GM23338 (cell line): ENCODE measurements around the gene NUDT2. TPM values are rescaled to one million over a fixed set of nuclear protein-coding genes. Genes with fewer than 3 reads are reported as not detected.

ENCODE experiments used
- ATAC-seq: fragments of 200-7000 bp; cut with Tn5 transposase; 3 replicates; pipeline ENCODE4 v1.9.1; 2020
- DNase-seq: peaks from one replicate; pipeline ENCODE4 v3.0.0-alpha.2; 2015; ENCODE audit warnings: low spot score
- H2AFZ ChIP-seq: fragments of 200-600 bp; sonication (generic); 2 replicates; pipeline ENCODE4 v1.8.0; 2016; ENCODE audit warnings: antibody characterized with exemption, mild to moderate bottlenecking, moderate library complexity
- H3F3A ChIP-seq: fragments of 200-600 bp; sonication (generic); replicated peaks from 2 replicates; pipeline ENCODE4 v1.8.0; 2017; ENCODE audit warnings: antibody characterized with exemption, mixed run types, low read depth
- H3K27ac ChIP-seq: fragments of 200-600 bp; sonication (generic); 2 replicates; pipeline ENCODE4 v1.6.1; 2016; ENCODE audit warnings: low read depth
- H3K27me3 ChIP-seq: fragments of 200-600 bp; sonication (generic); 2 replicates; pipeline ENCODE4 v1.8.0; 2016; ENCODE audit warnings: mild to moderate bottlenecking, mixed run types, moderate library complexity; ENCODE audit not compliant: insufficient read depth
- H3K36me3 ChIP-seq: fragments of 200-600 bp; sonication (generic); 2 replicates; pipeline ENCODE4 v1.8.0; 2016; ENCODE audit warnings: mild to moderate bottlenecking; ENCODE audit not compliant: insufficient read depth
- H3K4me1 ChIP-seq: fragments of 200-600 bp; sonication (generic); 2 replicates; pipeline ENCODE4 v1.8.0; 2016; ENCODE audit warnings: mild to moderate bottlenecking, moderate library complexity; ENCODE audit not compliant: insufficient read depth
- H3K4me2 ChIP-seq: fragments of 200-600 bp; sonication (generic); 2 replicates; pipeline ENCODE4 v1.7.1; 2017; ENCODE audit warnings: mixed run types
- H3K4me3 ChIP-seq: fragments of 200-600 bp; sonication (generic); 2 replicates; pipeline ENCODE4 v1.6.1; 2016; ENCODE audit warnings: mixed run types
- H3K79me2 ChIP-seq: fragments of 200-600 bp; sonication (generic); replicated peaks from 2 replicates; pipeline ENCODE4 v1.8.0; 2017; ENCODE audit warnings: mild to moderate bottlenecking; ENCODE audit not compliant: insufficient read depth
- H3K9me2 ChIP-seq: fragments of 200-600 bp; sonication (generic); 2 replicates; pipeline ENCODE4 v1.8.0; 2017; ENCODE audit not compliant: insufficient read depth
- H4K20me1 ChIP-seq: fragments of 200-600 bp; sonication (generic); replicated peaks from 2 replicates; pipeline ENCODE4 v1.8.0; 2017; ENCODE audit warnings: mild to moderate bottlenecking; ENCODE audit not compliant: insufficient read depth
- H3K27ac Mint-ChIP-seq: 2 replicates; pipeline ENCODE4 v1.8.0; 2020; ENCODE audit warnings: inconsistent platforms, mild to moderate bottlenecking, moderate library complexity, mixed read lengths
- H3K27me3 Mint-ChIP-seq: 3 replicates; pipeline ENCODE4 v1.8.0; 2022; ENCODE audit warnings: low read depth, mild to moderate bottlenecking, moderate library complexity, mixed read lengths, inconsistent platforms; ENCODE audit not compliant: insufficient read depth, poor library complexity
- H3K36me3 Mint-ChIP-seq: 3 replicates; pipeline ENCODE4 v1.8.0; 2021; ENCODE audit warnings: low read depth, mild to moderate bottlenecking, inconsistent platforms, moderate library complexity, mixed read lengths
- H3K4me1 Mint-ChIP-seq: 3 replicates; pipeline ENCODE4 v1.8.0; 2020; ENCODE audit warnings: mild to moderate bottlenecking, inconsistent platforms, mixed read lengths
- H3K4me3 Mint-ChIP-seq: 3 replicates; pipeline ENCODE4 v1.8.0; 2021; ENCODE audit warnings: moderate library complexity, mild to moderate bottlenecking, inconsistent platforms, mixed read lengths
- H3K9me3 Mint-ChIP-seq: 3 replicates; pipeline ENCODE4 v1.8.0; 2020; ENCODE audit warnings: moderate library complexity, mild to moderate bottlenecking, inconsistent platforms, mixed read lengths
- EZH2 ChIP-seq: fragments of 200-600 bp; sonication (generic); IDR thresholded peaks from one replicate; pipeline ENCODE4 v1.8.0; 2017; ENCODE audit warnings: antibody characterized with exemption, mild to moderate bottlenecking, low read depth; ENCODE audit not compliant: unreplicated experiment
- EZH2phosphoT487 ChIP-seq: fragments of 200-600 bp; sonication (generic); IDR thresholded peaks from one replicate; pipeline ENCODE4 v1.8.1; 2018; ENCODE audit warnings: antibody characterized with exemption; ENCODE audit not compliant: unreplicated experiment
- NANOG ChIP-seq: IDR thresholded peaks from 2 replicates; pipeline ENCODE4 v1.6.1; 2016; ENCODE audit warnings: antibody characterized with exemption, borderline replicate concordance
- polyA plus RNA-seq: library from polyadenylated mRNA; unstranded; fragments of >200 nt; fragmentation: Nextera tagmentation; extraction: Ambion mirVana; gene quantifications from 2 replicates; pipeline ENCODE4 v1.2.1, GENCODE V29; 2016
- total RNA-seq: library from RNA; depleted of rRNA; stranded (reverse); fragments of >200 nt; shearing (Covaris generic); gene quantifications from 2 replicates; pipeline ENCODE4 v1.2.3, GENCODE V29; 2014
- TF ChIP-seq, protein P1 (sequence below): fragments of 250-450 bp; sonication (Bioruptor Pico); IDR thresholded peaks from 2 replicates; pipeline ENCODE4 v1.5.0; 2020; ENCODE audit warnings: mild to moderate bottlenecking, moderate library complexity

The NUDT2 gene
- total and polyA plus RNA-seq, 2 experiments from 2014 or later, result 9.5 to 16.4 TPM

DNA sequence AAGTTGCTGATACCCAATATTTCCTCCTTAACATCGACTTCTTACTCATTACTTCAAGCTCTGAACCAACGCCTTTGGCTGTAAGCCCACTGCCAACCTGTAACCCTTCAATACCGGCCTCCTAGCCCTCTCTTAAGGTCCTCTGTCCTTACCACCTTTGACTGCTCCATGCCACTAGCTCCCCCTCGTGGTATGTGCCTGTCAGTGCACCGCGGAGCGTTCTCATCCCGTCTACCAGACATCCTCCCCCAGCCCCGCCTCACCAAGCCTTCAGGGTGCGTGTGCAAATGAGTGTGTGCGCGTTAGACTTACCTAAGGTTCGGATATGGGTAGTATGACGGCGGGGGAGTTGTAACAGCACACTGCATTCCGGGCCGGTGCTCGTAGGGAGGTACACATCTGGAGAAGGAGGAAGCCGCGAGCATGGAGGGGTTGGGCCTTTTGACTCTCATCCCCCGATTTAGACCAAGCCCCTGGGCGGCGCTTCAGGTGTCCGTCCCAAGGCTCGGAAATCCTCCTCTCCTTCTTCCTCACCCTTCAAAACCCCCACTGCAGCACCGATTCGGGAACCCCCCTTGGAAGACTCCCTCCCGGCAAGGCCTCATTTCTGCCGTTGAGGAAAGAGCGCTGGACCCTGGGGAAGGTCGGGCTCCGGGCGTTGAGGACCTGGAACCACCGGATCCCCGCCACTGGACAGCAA is 50.1 kb downstream of the NUDT2 start (continued):
- TF ChIP-seq, protein P1, sequence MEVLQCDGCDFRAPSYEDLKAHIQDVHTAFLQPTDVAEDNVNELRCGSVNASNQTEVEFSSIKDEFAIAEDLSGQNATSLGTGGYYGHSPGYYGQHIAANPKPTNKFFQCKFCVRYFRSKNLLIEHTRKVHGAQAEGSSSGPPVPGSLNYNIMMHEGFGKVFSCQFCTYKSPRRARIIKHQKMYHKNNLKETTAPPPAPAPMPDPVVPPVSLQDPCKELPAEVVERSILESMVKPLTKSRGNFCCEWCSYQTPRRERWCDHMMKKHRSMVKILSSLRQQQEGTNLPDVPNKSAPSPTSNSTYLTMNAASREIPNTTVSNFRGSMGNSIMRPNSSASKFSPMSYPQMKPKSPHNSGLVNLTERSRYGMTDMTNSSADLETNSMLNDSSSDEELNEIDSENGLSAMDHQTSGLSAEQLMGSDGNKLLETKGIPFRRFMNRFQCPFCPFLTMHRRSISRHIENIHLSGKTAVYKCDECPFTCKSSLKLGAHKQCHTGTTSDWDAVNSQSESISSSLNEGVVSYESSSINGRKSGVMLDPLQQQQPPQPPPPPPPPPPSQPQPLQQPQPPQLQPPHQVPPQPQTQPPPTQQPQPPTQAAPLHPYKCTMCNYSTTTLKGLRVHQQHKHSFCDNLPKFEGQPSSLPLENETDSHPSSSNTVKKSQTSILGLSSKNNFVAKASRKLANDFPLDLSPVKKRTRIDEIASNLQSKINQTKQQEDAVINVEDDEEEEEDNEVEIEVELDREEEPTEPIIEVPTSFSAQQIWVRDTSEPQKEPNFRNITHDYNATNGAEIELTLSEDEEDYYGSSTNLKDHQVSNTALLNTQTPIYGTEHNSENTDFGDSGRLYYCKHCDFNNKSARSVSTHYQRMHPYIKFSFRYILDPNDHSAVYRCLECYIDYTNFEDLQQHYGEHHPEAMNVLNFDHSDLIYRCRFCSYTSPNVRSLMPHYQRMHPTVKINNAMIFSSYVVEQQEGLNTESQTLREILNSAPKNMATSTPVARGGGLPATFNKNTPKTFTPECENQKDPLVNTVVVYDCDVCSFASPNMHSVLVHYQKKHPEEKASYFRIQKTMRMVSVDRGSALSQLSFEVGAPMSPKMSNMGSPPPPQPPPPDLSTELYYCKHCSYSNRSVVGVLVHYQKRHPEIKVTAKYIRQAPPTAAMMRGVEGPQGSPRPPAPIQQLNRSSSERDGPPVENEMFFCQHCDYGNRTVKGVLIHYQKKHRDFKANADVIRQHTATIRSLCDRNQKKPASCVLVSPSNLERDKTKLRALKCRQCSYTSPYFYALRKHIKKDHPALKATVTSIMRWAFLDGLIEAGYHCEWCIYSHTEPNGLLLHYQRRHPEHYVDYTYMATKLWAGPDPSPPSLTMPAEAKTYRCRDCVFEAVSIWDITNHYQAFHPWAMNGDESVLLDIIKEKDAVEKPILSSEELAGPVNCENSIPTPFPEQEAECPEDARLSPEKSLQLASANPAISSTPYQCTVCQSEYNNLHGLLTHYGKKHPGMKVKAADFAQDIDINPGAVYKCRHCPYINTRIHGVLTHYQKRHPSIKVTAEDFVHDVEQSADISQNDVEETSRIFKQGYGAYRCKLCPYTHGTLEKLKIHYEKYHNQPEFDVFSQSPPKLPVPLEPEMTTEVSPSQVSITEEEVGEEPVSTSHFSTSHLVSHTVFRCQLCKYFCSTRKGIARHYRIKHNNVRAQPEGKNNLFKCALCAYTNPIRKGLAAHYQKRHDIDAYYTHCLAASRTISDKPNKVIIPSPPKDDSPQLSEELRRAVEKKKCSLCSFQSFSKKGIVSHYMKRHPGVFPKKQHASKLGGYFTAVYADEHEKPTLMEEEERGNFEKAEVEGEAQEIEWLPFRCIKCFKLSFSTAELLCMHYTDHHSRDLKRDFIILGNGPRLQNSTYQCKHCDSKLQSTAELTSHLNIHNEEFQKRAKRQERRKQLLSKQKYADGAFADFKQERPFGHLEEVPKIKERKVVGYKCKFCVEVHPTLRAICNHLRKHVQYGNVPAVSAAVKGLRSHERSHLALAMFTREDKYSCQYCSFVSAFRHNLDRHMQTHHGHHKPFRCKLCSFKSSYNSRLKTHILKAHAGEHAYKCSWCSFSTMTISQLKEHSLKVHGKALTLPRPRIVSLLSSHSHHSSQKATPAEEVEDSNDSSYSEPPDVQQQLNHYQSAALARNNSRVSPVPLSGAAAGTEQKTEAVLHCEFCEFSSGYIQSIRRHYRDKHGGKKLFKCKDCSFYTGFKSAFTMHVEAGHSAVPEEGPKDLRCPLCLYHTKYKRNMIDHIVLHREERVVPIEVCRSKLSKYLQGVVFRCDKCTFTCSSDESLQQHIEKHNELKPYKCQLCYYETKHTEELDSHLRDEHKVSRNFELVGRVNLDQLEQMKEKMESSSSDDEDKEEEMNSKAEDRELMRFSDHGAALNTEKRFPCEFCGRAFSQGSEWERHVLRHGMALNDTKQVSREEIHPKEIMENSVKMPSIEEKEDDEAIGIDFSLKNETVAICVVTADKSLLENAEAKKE (CRISPR knock-in tag), result 0 out of 2 replicates have a peak, but pooled peaks have one; percentile 3
- no peak for TF ChIP-seq EZH2phosphoT487

DNA sequence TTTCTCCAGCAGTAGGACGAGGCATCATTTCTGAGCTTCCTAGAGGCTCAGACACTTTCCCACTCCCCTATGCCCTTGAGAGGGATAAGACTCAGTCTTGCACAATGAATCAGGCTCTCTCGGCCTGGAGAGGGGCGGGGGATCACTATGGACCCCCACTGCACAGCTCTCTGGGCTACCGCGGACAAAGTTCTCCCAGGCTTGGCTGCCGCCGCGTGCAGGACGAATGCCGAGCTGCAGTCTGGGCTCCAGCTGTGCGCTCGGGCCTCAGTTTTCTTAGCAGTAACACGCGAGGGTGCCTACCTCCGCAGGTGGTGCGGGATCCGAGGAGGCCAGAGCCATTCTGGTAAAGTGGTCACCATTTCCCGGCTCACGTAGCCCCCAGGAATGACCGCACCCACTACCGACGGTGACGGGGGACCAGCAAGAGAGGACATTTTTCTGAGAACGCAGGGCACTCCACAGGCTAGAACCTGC is 50.7 kb downstream of the NUDT2 start:
- no peaks in the 10 kb centered on the region; the same call in 1 of the 2 replicates for H3F3A ChIP-seq
- ATAC-seq (peak; percentile 0; the same call in 2 of the 3 replicates), DNase-seq (peak; percentile 51)
- TF ChIP-seq NANOG (no peak), EZH2 (peak; percentile 27)
- no peaks in the 10 kb centered on the region for H4K20me1 ChIP-seq
- peak overlapping the region; percentile 89 for H3K4me3 Mint-ChIP-seq
- H3K36me3 ChIP-seq, result no peaks in the 10 kb centered on the region
- peak overlapping the region; percentile 100 for H2AFZ ChIP-seq
- peaks cover 20% of the 10 kb centered on the region for H3K4me1 Mint-ChIP-seq
- no peak overlapping the region for H3K27ac ChIP-seq
- no peaks in the 10 kb centered on the region for H3K79me2 ChIP-seq
- H3K36me3 Mint-ChIP-seq, result no peaks in the 10 kb centered on the region
- no peak overlapping the region for H3K27ac Mint-ChIP-seq
- H3K27me3 Mint-ChIP-seq, result peaks cover 41% of the 10 kb centered on the region
- peaks cover 20% of the 10 kb centered on the region for H3K4me1 ChIP-seq
- H3K4me3 ChIP-seq, result peak overlapping the region; percentile 67
- H3K27me3 ChIP-seq, result peaks cover 51% of the 10 kb centered on the region
- H3K9me3 Mint-ChIP-seq, result no peaks in the 10 kb centered on the region; the same call in 2 of the 3 replicates
- H3K9me2 ChIP-seq, result no peaks in the 10 kb centered on the region
- H3K4me2 ChIP-seq, result peak overlapping the region; percentile 97
